Mesothelial cell of epicardium (in vitro differentiated cells): ENCODE results near the gene CNNM1. TPM values are rescaled to one million over a fixed set of nuclear protein-coding genes. Genes with fewer than 3 reads are reported as not detected.

Experiments
- DNase-seq, 2 experiments: peaks; one replicate each; pipeline ENCODE4 v3.0.0; 2021; ENCODE audit warnings: low spot score in 2 of 2; ENCODE audit not compliant: unreplicated experiment in 2 of 2
- H3K27ac Mint-ChIP-seq: 2 replicates; pipeline ENCODE4 v1.8.0; 2021; ENCODE audit warnings: mixed read lengths
- H3K27me3 Mint-ChIP-seq: 2 replicates; pipeline ENCODE4 v1.8.0; 2021; ENCODE audit warnings: low read depth, mixed read lengths
- H3K36me3 Mint-ChIP-seq: 2 replicates; pipeline ENCODE4 v1.8.0; 2021; ENCODE audit warnings: mixed read lengths
- H3K4me1 Mint-ChIP-seq: 2 replicates; pipeline ENCODE4 v1.8.0; 2021; ENCODE audit warnings: mixed read lengths
- H3K4me3 Mint-ChIP-seq: 2 replicates; pipeline ENCODE4 v1.8.0; 2021; ENCODE audit warnings: mild to moderate bottlenecking, moderate library complexity, mixed read lengths
- H3K9me3 Mint-ChIP-seq: 2 replicates; pipeline ENCODE4 v1.8.0; 2021; ENCODE audit warnings: mixed read lengths
- total RNA-seq: library from RNA; stranded (reverse); gene quantifications from 3 replicates; pipeline ENCODE4 v1.2.1, GENCODE V29; 2021
- TF ChIP-seq, protein P1 (sequence below): fragments of 200-600 bp; sonication (generic); IDR thresholded peaks from one replicate; pipeline ENCODE4 v1.5.0; 2021; ENCODE audit warnings: antibody characterized with exemption; ENCODE audit not compliant: unreplicated experiment

CNNM1 gene
- total RNA-seq, 1 donor from 2014 or later, result 0.49 TPM

DNA sequence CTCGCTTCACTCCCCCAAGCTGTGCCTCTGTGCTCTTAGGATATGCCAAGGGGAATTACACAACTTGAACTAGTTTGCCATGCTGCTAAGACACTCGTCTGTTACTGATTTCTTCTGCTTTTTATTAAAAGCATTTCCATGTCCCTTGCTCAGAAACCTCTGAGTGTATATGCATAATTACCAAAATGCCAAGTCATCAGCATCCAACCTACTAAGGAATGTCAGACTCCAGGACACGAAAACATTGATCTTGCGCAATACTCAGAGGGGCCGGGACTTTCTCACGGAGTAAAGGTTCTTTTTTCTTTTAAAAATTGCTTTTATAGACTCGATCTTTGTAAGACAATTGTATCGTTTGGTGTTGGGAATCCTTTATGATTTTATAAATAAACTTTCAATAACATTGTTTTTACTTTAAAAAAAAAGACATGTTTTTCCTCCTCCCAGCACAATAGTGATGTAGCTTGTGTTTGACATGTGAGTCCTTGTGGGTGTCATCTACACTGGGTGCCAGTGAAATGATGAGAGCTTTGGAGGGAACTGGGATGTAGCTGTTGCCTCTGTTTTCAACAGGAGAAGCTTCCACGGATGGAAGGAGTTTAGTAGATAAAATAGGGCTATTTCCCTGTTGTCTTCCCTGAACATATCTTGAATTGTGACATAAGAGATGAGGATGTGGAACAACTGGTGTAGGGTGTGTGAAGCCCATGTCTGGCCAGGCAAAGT, 43.6 kb downstream of the CNNM1 start:
- H3K9me3 Mint-ChIP-seq, result no peaks in the 10 kb centered on the region
- TF ChIP-seq, protein P1, sequence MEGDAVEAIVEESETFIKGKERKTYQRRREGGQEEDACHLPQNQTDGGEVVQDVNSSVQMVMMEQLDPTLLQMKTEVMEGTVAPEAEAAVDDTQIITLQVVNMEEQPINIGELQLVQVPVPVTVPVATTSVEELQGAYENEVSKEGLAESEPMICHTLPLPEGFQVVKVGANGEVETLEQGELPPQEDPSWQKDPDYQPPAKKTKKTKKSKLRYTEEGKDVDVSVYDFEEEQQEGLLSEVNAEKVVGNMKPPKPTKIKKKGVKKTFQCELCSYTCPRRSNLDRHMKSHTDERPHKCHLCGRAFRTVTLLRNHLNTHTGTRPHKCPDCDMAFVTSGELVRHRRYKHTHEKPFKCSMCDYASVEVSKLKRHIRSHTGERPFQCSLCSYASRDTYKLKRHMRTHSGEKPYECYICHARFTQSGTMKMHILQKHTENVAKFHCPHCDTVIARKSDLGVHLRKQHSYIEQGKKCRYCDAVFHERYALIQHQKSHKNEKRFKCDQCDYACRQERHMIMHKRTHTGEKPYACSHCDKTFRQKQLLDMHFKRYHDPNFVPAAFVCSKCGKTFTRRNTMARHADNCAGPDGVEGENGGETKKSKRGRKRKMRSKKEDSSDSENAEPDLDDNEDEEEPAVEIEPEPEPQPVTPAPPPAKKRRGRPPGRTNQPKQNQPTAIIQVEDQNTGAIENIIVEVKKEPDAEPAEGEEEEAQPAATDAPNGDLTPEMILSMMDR, result no peak
- no peaks in the 10 kb centered on the region for H3K36me3 Mint-ChIP-seq
- peaks cover 1% of the 10 kb centered on the region for H3K4me1 Mint-ChIP-seq
- H3K27me3 Mint-ChIP-seq, result peaks cover 39% of the 10 kb centered on the region
- DNase-seq, result no peak
- no peak overlapping the region for H3K4me3 Mint-ChIP-seq
- H3K27ac Mint-ChIP-seq, result no peak overlapping the region

DNA sequence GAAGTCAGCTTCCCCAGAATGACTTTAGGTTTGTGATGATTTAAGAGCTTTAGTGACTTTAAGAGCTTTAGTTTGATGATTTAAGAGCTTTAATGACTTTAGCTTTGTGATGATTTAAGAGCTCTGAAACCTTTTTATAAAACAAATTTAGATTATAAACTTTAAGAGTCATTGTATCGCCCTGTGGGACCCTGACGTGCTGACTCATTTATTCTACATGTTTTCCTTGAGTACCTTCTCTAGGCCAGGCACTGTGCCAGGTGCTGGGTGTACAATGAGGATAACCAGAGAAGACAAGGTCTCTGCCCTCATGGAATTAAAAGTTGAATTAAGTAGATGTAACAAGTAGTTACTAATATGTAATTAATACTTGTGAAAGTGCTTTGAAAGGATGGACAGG, 45.4 kb downstream of the CNNM1 start:
- TF ChIP-seq, protein P1, result no peak
- Mint-ChIP-seq H3K4me1 (no peaks in the 10 kb centered on the region), H3K9me3 (no peaks in the 10 kb centered on the region), H3K27ac (no peak overlapping the region), H3K4me3 (no peak overlapping the region), H3K27me3 (peaks cover 28% of the 10 kb centered on the region), H3K36me3 (no peaks in the 10 kb centered on the region)
- no peak for DNase-seq

DNA sequence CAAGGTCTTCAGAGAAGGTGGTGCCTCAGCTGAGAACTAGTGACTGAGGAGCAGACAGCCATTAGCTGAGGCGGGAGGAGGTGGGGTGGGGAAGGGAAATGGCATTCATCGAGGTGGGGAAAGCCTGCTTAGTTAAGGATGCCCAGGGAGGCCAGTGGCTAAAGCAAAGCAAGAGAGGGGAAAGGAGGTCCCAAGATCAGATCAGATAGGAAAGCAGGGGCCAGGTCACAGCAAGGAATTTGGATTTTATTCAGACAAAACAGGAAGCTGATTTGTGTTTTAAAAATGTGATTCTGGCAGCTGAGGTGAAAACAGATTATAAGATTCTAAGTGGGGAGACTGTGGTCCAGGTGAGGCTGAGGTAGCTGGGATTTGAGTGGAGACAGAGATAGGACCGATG, 45.8 kb downstream of the CNNM1 start:
- Mint-ChIP-seq H3K27me3 (peaks cover 25% of the 10 kb centered on the region), H3K4me1 (no peaks in the 10 kb centered on the region), H3K9me3 (no peaks in the 10 kb centered on the region), H3K4me3 (no peak overlapping the region), H3K27ac (no peak overlapping the region), H3K36me3 (no peaks in the 10 kb centered on the region)
- TF ChIP-seq, protein P1, result no peak
- no peak for DNase-seq

DNA sequence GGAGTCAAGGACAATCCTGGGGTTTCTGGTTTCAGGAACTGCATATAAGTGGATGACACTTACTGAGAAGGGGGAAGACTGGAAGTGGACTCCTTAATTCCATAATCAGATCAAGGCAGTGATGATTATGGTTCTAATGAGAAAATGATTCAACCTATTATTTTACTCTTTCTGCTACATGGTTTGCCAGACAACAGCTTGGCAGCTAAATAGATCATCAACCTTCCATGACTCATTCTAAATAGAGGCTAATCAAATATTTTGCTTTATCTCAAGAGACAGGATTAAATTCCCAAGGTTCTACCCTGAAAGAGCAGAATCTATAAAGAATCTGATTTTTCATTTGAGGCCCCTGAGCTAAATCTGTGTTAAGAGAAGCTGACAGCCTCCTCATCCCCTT, 46.3 kb downstream of the CNNM1 start:
- no peak overlapping the region for H3K27ac Mint-ChIP-seq
- H3K27me3 Mint-ChIP-seq, result peaks cover 24% of the 10 kb centered on the region
- H3K36me3 Mint-ChIP-seq, result no peaks in the 10 kb centered on the region
- DNase-seq, result no peak
- no peak overlapping the region for H3K4me3 Mint-ChIP-seq
- no peaks in the 10 kb centered on the region for H3K4me1 Mint-ChIP-seq
- no peaks in the 10 kb centered on the region for H3K9me3 Mint-ChIP-seq
- TF ChIP-seq, protein P1, result no peak

DNA sequence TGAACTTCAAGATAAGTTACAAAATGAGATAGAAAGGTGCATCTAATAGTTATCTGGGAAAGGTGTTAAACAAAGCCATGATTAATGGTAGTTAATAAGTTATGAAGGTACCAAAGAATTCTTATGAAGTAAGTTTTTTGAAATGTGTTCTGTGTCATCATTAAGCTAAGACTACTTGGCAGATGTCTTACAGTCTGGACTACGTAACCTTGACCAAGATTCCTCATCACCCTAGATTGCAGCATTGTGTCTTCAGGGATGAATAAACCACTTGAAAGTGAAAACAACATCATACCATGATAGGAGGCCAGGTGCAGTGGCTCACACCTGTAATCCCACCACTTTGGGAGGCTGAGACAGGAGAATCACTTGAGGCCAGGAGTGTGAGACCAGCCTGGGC, 53.0 kb downstream of the CNNM1 start:
- no peaks in the 10 kb centered on the region for H3K36me3 Mint-ChIP-seq
- H3K9me3 Mint-ChIP-seq, result no peaks in the 10 kb centered on the region
- H3K4me1 Mint-ChIP-seq, result no peaks in the 10 kb centered on the region
- peaks cover 12% of the 10 kb centered on the region for H3K27me3 Mint-ChIP-seq
- TF ChIP-seq, protein P1, result no peak
- H3K27ac Mint-ChIP-seq, result no peak overlapping the region
- DNase-seq, result no peak
- H3K4me3 Mint-ChIP-seq, result no peak overlapping the region

DNA sequence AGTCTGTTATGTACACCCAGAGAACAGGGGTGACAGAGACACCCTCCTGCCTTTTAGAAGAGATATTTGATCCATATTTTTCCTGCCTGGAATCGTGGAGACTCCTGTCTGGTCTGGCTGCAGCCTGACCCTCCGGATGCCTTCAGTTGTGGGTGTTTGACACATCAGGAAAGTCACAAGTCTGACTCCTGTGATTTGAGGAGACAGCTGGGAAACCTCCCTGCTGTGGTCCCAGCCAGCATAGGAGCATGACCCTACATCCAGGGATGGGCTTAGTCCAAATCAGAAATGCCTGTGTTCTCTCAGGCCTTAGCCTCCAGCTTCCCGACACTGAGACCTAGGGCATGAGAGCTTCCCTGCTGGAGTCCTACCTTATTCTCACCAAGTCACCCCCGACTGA, 57.9 kb downstream of the CNNM1 start:
- H3K36me3 Mint-ChIP-seq, result no peaks in the 10 kb centered on the region
- TF ChIP-seq, protein P1, result no peak
- H3K27me3 Mint-ChIP-seq, result peaks cover 10% of the 10 kb centered on the region
- peaks cover 7% of the 10 kb centered on the region for H3K4me1 Mint-ChIP-seq
- no peak overlapping the region for H3K27ac Mint-ChIP-seq
- H3K9me3 Mint-ChIP-seq, result no peaks in the 10 kb centered on the region
- no peak overlapping the region for H3K4me3 Mint-ChIP-seq
- DNase-seq, result no peak
